ENCODE results near the gene ZNF311.

The ZNF311 gene

GRCh38 chr6:29005183-29005885 is at the start of gene ZNF311:
TSS of gene ZNF311 (minus strand) at chr6:29005315. CDS start at chr6:29003954, 1,361 bp downstream.
- no peak for DNase-seq (ENCODE audit: low read depth, low spot score)

DNA sequence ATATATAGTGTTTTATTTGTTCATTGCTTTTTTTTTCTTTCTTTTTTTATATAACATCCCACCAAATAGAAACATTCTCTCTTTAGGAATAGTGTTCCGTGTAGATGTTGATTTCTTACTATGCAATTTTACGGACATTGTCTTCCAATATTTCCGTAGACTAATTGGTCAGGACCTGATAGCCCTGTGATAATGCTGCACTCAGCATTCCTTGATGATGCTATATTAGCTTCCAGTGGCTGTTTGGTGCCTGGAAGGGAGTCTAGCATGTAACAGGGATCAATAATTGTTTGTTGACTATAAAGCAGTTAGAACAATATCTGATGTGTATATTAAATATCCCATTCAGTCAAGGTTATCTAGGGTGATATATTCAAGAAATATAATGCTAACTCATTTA is 46.6 kb upstream of the ZNF311 start:
- Histone ChIP-seq H3K9me3 (ENCODE audit: control insufficient read depth, insufficient read depth, low read length) (no peaks in the 10 kb centered on the region), H3K27me3 (ENCODE audit: control insufficient read depth, insufficient read depth, low read length) (no peaks in the 10 kb centered on the region), H3K4me3 (ENCODE audit: low read length) (no peak overlapping the region), H3K27ac (ENCODE audit: low read length) (no peak overlapping the region), H3K36me3 (ENCODE audit: control insufficient read depth, insufficient read depth, low read length) (no peaks in the 10 kb centered on the region), H3K4me1 (ENCODE audit: control insufficient read depth, insufficient read depth, low read length) (no peaks in the 10 kb centered on the region)
- DNase-seq (ENCODE audit: low read depth, low spot score): no peak
- WGBS (ENCODE audit: insufficient coverage, insufficient read length): no CpG with 5 or more reads among the region's 3 CpGs

More at GRCh38 chr6:29005183-29005885, at the start of gene ZNF311:
- H3K9me3 ChIP-seq (ENCODE audit: control insufficient read depth, insufficient read depth, low read length): no peaks in the 10 kb centered on the region
- no peaks in the 10 kb centered on the region for H3K36me3 ChIP-seq (ENCODE audit: control insufficient read depth, insufficient read depth, low read length)
- peak within 1 kb of the TSS; percentile 72 for H3K4me3 ChIP-seq (ENCODE audit: low read length)
- H3K4me1 ChIP-seq (ENCODE audit: control insufficient read depth, insufficient read depth, low read length): no peaks in the 10 kb centered on the region
- no CpG with 5 or more reads among the region's 29 CpGs for WGBS (ENCODE audit: insufficient coverage, insufficient read length)
- no peak within 1 kb of the TSS for H3K27ac ChIP-seq (ENCODE audit: low read length)
- no peaks in the 10 kb centered on the region for H3K27me3 ChIP-seq (ENCODE audit: control insufficient read depth, insufficient read depth, low read length)

DNA sequence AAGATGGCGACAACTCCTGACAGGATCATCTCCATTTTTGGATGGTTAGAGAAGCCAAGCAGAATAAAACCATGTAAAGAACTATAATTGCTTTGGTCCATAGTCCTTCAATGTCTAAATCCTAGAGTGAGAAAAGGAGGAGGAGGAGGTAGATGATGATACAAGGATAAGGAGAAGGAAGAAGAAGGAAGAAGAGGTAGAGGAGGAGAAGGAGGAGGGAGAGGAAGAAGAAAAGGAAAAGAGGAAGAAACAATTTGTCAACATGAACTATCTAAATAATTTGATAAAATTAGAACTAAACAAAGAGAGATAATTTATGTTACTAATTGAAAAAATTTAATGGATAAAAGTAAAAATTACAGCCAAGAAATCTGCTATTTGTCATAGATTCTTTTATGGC is 40.0 kb upstream of the ZNF311 start, which contains the start of gene OR2W1:
Gene OR2W1, minus strand, starts transcription at position 101 of the 400 bp plus-strand sequence. Its CDS starts 0 bp downstream, at position 101.
- no peaks in the 10 kb centered on the region for H3K9me3 ChIP-seq (ENCODE audit: control insufficient read depth, insufficient read depth, low read length)
- H3K27ac ChIP-seq (ENCODE audit: low read length): no peak within 1 kb of the TSS
- no peak for DNase-seq (ENCODE audit: low read depth, low spot score)
- H3K36me3 ChIP-seq (ENCODE audit: control insufficient read depth, insufficient read depth, low read length): no peaks in the 10 kb centered on the region
- no peaks in the 10 kb centered on the region for H3K4me1 ChIP-seq (ENCODE audit: control insufficient read depth, insufficient read depth, low read length)
- no peak within 1 kb of the TSS for H3K4me3 ChIP-seq (ENCODE audit: low read length)
- WGBS (ENCODE audit: insufficient coverage, insufficient read length): no CpG with 5 or more reads among the region's 1 CpG
- no peaks in the 10 kb centered on the region for H3K27me3 ChIP-seq (ENCODE audit: control insufficient read depth, insufficient read depth, low read length)

GRCh38 chr6:29035951-29036350 is 30.8 kb upstream of the ZNF311 start:
- Histone ChIP-seq H3K9me3 (ENCODE audit: control insufficient read depth, insufficient read depth, low read length) (no peaks in the 10 kb centered on the region), H3K27ac (ENCODE audit: low read length) (no peak overlapping the region), H3K36me3 (ENCODE audit: control insufficient read depth, insufficient read depth, low read length) (no peaks in the 10 kb centered on the region), H3K27me3 (ENCODE audit: control insufficient read depth, insufficient read depth, low read length) (no peaks in the 10 kb centered on the region), H3K4me3 (ENCODE audit: low read length) (no peak overlapping the region), H3K4me1 (ENCODE audit: control insufficient read depth, insufficient read depth, low read length) (no peaks in the 10 kb centered on the region)
- no peak for DNase-seq (ENCODE audit: low read depth, low spot score)
- no CpG with 5 or more reads among the region's 24 CpGs for whole genome bisulfite sequencing (ENCODE audit: insufficient coverage, insufficient read length)

- WGBS (ENCODE audit: insufficient coverage, insufficient read length): no CpG with 5 or more reads among the region's 13 CpGs
- Histone ChIP-seq H3K9me3 (ENCODE audit: control insufficient read depth, insufficient read depth, low read length) (no peaks in the 10 kb centered on the region), H3K27ac (ENCODE audit: low read length) (no peak overlapping the region), H3K4me3 (ENCODE audit: low read length) (no peak overlapping the region), H3K36me3 (ENCODE audit: control insufficient read depth, insufficient read depth, low read length) (no peaks in the 10 kb centered on the region), H3K4me1 (ENCODE audit: control insufficient read depth, insufficient read depth, low read length) (no peaks in the 10 kb centered on the region), H3K27me3 (ENCODE audit: control insufficient read depth, insufficient read depth, low read length) (no peaks in the 10 kb centered on the region)
- DNase-seq (ENCODE audit: low read depth, low spot score): no peak
These were observed 23.7 kb upstream of the ZNF311 start for GRCh38 chr6:29028821-29029220.

DNA sequence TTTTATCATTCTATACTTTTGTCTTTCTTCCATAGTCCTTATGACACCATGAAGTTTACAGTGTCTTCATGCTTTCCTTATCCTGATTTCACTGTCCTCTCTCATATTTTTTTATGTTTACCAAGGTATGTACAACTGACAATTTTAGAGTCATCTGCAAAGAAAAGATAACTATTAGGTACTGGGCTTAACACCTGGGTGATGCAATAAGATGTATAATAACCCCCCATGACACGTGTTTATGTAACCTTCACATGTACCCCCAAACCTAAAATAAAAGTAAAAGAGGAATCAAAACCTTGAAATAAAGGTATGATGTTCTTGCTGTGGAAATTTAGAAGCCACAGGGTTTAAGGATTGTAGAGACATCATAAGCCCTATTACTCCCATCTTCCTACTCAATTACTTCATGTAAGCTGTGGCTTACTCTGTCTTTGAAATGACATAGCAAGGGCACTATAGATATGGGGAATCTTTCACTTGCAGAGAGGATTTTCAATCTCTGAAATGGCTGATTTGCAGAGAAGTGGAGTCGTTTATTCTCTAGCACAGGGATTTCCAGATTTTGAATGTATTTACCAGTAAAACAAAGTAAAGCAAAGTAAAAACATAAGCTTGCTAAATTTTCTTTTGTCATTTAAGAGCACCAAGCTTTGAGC is 20.9 kb upstream of the ZNF311 start:
- H3K4me3 ChIP-seq (ENCODE audit: low read length): no peak overlapping the region
- no peak overlapping the region for H3K27ac ChIP-seq (ENCODE audit: low read length)
- WGBS (ENCODE audit: insufficient coverage, insufficient read length): no CpG with 5 or more reads among the region's 2 CpGs
- H3K36me3 ChIP-seq (ENCODE audit: control insufficient read depth, insufficient read depth, low read length): no peaks in the 10 kb centered on the region
- DNase-seq (ENCODE audit: low read depth, low spot score): no peak
- H3K27me3 ChIP-seq (ENCODE audit: control insufficient read depth, insufficient read depth, low read length): no peaks in the 10 kb centered on the region
- no peaks in the 10 kb centered on the region for H3K4me1 ChIP-seq (ENCODE audit: control insufficient read depth, insufficient read depth, low read length)
- H3K9me3 ChIP-seq (ENCODE audit: control insufficient read depth, insufficient read depth, low read length): no peaks in the 10 kb centered on the region

- H3K27me3 ChIP-seq (ENCODE audit: control insufficient read depth, insufficient read depth, low read length): no peaks in the 10 kb centered on the region
- WGBS (ENCODE audit: insufficient coverage, insufficient read length): no CpG with 5 or more reads among the region's 2 CpGs
- no peaks in the 10 kb centered on the region for H3K9me3 ChIP-seq (ENCODE audit: control insufficient read depth, insufficient read depth, low read length)
- H3K4me1 ChIP-seq (ENCODE audit: control insufficient read depth, insufficient read depth, low read length): no peaks in the 10 kb centered on the region
- no peak overlapping the region for H3K27ac ChIP-seq (ENCODE audit: low read length)
- no peaks in the 10 kb centered on the region for H3K36me3 ChIP-seq (ENCODE audit: control insufficient read depth, insufficient read depth, low read length)
- no peak for DNase-seq (ENCODE audit: low read depth, low spot score)
- H3K4me3 ChIP-seq (ENCODE audit: low read length): no peak overlapping the region
These were observed 16.3 kb upstream of the ZNF311 start for GRCh38 chr6:29021434-29021833.

GRCh38 chr6:29019629-29020028 is 14.5 kb upstream of the ZNF311 start:
- no peaks in the 10 kb centered on the region; the same call in 1 of the 2 replicates for H3K36me3 ChIP-seq (ENCODE audit: control insufficient read depth, insufficient read depth, low read length)
- no peak overlapping the region for H3K27ac ChIP-seq (ENCODE audit: low read length)
- no peak for DNase-seq (ENCODE audit: low read depth, low spot score)
- H3K4me3 ChIP-seq (ENCODE audit: low read length): no peak overlapping the region
- H3K27me3 ChIP-seq (ENCODE audit: control insufficient read depth, insufficient read depth, low read length): no peaks in the 10 kb centered on the region
- no CpG with 5 or more reads among the region's 2 CpGs for WGBS (ENCODE audit: insufficient coverage, insufficient read length)
- no peaks in the 10 kb centered on the region for H3K9me3 ChIP-seq (ENCODE audit: control insufficient read depth, insufficient read depth, low read length)
- H3K4me1 ChIP-seq (ENCODE audit: control insufficient read depth, insufficient read depth, low read length): no peaks in the 10 kb centered on the region

DNA sequence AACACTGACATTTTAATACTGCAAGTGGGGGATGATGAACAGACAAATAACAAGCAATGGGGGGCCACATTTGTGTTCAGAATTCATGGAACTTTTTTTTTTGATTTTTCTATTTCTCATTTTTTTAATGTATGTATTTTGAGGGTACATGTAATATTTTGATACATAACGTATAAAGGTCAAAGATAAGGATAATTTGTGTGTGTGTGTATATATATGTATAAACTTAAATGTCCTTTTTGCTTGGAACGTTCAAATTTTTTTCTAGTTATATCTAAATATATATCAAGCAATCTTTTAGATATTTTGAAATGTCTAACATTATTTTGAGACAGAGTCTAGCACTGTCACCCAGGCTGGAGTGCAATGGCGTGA is 12.3 kb upstream of the ZNF311 start:
- Histone ChIP-seq H3K4me3 (ENCODE audit: low read length) (no peak overlapping the region), H3K27me3 (ENCODE audit: control insufficient read depth, insufficient read depth, low read length) (no peaks in the 10 kb centered on the region), H3K9me3 (ENCODE audit: control insufficient read depth, insufficient read depth, low read length) (no peaks in the 10 kb centered on the region), H3K36me3 (ENCODE audit: control insufficient read depth, insufficient read depth, low read length) (no peaks in the 10 kb centered on the region; the same call in 1 of the 2 replicates), H3K27ac (ENCODE audit: low read length) (no peak overlapping the region), H3K4me1 (ENCODE audit: control insufficient read depth, insufficient read depth, low read length) (no peaks in the 10 kb centered on the region)
- WGBS (ENCODE audit: insufficient coverage, insufficient read length): 100% methylated on average over 1 of the region's 3 CpGs
- DNase-seq (ENCODE audit: low read depth, low spot score): no peak

DNA sequence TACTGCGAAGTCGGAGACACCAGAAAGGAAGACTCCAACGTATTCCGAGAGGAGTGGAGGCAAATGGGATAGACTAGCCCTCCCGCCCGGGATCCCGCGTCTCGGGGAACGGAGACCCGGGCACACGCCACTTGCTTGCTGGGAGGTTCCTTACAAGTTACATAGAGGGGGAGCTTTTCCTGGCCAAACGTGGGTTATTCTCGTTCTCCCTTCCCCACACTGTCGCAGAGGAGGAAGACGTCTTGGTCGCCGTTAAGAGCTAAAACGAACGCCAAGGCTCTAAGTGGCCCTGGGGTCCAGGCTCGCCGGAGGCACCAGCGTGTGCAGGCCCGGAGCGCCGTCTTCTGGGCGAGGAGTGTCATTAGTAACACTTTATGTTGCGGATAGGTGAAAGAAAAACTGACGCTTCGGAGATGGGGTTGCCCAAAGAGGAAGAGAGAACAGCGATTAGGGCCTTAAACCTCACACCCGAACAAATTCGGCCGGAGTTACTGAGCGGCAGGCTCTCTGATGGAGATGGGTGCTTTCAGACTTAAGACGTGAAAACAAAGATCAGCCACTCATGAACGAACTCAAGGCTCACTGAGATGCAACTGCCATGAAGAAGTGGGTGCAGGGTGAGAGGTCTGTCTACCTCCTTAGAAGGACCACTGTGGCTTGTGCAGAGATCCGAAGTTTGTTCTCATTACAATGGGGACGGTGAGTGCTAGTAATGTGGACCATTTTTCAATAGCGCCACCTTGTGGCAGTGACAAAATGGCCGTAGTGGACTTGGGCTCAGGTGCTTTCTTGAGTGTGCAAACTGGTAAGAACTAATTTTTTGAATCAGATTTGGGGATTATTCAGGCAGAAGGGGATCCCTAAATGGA is 11.7 kb upstream of the ZNF311 start:
- Histone ChIP-seq H3K4me1 (ENCODE audit: control insufficient read depth, insufficient read depth, low read length) (no peaks in the 10 kb centered on the region), H3K27me3 (ENCODE audit: control insufficient read depth, insufficient read depth, low read length) (no peaks in the 10 kb centered on the region), H3K27ac (ENCODE audit: low read length) (no peak overlapping the region), H3K4me3 (ENCODE audit: low read length) (peak overlapping the region; percentile 54; the same call in 1 of the 2 replicates), H3K36me3 (ENCODE audit: control insufficient read depth, insufficient read depth, low read length) (no peaks in the 10 kb centered on the region; the same call in 1 of the 2 replicates), H3K9me3 (ENCODE audit: control insufficient read depth, insufficient read depth, low read length) (no peaks in the 10 kb centered on the region)
- peak; percentile 67 for DNase-seq (ENCODE audit: low read depth, low spot score)
- no CpG with 5 or more reads among the region's 41 CpGs for WGBS (ENCODE audit: insufficient coverage, insufficient read length)
